Astrocyte of the spinal cord (primary cell): Measurements from ENCODE around the gene ABHD16A.

ENCODE experiments used
- DNase-seq: peaks from one replicate; pipeline ENCODE4 v3.0.0; 2011; ENCODE audit warnings: low read depth, low spot score
- H3K4me3 ChIP-seq: 2 replicates; pipeline ENCODE4 v1.5.1; 2011; ENCODE audit warnings: low read depth, mild to moderate bottlenecking, low read length, moderate library complexity
- CTCF ChIP-seq: IDR thresholded peaks from 2 replicates; pipeline ENCODE4 v1.5.1; 2012; ENCODE audit warnings: low read depth, mild to moderate bottlenecking, low read length, inconsistent platforms
- in situ Hi-C: cut with HindIII; loops from 2 replicates; pipeline ENCODE4 v1.10.0; 2017; ENCODE audit warnings: low sequenced_read_pairs

ABHD16A gene

DNA sequence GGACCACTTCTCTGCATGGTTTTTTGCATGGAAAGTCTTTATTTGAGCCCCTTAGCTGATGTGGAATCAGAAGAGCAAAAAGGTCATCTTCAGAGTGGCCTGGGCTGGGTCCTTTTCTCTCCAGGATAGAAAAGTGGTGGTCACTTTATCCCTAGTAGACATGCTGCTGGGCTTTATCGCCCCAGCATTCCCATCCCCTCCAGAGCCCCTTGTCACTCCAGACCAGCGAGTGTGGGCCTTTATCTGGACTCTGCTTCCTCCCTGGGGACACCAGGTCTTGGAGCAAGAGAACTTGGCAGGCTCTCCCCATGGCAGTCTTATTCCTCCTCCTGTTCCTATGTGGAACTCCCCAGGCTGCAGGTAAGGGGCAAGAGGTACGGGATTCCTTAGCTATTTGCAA is 3.5 kb upstream of the ABHD16A start, which contains the start of gene LY6G6F:
LY6G6F (plus strand) TSS at position 268 of the 400 bp plus-strand sequence; CDS start at position 309, 41 bp downstream.
- no peak for DNase-seq
- no peak within 1 kb of the TSS for H3K4me3 ChIP-seq
- in situ Hi-C loops, result no loop called here
- TF ChIP-seq CTCF, result no peak

- in situ Hi-C loops, result no loop called here
- H3K4me3 ChIP-seq, result no peak overlapping the region
- no peak for DNase-seq
- no peak for TF ChIP-seq CTCF
Observed at GRCh38 chr6:31705931-31706330, 2.8 kb upstream of the ABHD16A start.

DNA sequence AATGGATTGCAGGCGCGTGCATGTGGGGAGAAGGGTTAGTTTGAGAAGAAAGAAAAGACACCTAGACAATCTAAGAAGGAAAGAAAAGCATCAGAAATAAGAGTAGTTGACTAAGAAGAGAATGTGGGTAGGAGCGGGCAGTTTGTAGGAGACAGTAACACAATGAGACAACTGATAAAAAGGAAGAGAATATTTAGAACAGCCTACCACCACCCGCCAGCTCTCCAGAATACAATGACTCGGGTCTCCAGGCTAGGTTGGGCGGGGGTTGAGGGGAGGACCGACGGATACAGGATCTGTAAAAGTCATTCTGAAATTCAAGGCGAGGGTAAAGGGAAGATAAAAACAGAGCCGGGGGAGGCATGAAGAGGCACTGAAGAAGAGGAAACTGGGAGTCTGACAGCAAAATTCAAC is 712 bp downstream of the ABHD16A start:
- peak overlapping the region; percentile 98 for H3K4me3 ChIP-seq
- in situ Hi-C loops, result no loop called here
- DNase-seq, result no peak

GRCh38 chr6:31701666-31702404 is 1.3 kb downstream of the ABHD16A start:
- DNase-seq, result peak; percentile 33
- in situ Hi-C loops, result no loop called here

More for the DNA sequence above, 712 bp downstream of the ABHD16A start:
- TF ChIP-seq CTCF, result no peak

DNA sequence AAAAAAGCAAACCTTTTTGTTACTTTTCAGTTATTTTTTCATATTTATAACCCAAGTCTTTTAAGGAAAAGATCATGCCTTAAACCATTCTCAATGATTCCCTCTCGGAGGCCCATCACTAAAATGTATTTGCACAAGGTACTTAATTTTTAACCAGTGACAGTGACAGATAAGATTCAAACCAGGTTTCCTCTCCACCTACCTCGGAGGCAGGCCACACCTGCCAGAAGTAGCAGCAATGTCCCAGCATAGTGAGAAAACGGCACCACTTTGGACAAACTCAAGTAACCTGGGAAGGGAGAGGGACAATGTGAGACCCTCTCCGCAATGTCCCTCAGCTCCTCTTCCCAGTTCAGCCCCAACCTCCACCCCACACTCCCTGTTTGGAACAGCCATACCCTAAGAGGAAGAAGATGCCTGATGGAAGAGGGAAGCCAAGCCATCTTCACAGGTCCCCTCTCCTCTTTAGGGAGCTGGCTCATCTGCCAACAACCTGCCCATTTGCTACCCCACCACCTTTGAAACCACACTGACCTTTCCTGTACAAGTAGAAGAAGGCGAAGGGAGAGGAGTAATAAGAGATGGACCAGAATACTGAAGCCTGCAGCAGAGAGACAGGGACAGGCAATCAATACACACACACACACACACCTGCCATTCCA is 2.3 kb downstream of the ABHD16A start:
- in situ Hi-C loops, result no loop called here
- no peak for TF ChIP-seq CTCF

More at GRCh38 chr6:31701666-31702404, 1.3 kb downstream of the ABHD16A start:
- no peak for TF ChIP-seq CTCF
- peak overlapping the region; percentile 98 for H3K4me3 ChIP-seq

DNA sequence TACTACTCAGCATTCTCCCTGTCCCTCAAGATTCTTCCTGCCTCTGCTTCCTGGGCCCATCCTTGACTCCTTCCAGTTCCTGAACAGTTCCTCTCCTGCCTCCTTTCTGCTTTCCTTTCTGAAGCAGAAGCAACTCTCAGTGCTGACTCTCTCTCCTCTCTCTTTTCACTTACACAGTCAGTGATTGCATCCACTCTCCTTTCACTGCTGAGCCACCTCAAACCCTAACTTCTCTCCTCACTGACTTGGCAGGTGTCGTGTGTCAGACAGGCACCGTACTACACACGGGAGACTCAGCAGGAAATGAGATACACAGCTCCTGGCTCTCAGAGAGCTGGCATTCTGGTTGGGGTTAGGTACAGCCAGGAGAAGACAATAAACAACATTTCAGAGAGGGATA is 5.6 kb downstream of the ABHD16A start:
- DNase-seq, result no peak
- in situ Hi-C loops, result no loop called here
- no peak for TF ChIP-seq CTCF
- no peak overlapping the region for H3K4me3 ChIP-seq

More for the DNA sequence above, 2.3 kb downstream of the ABHD16A start:
- H3K4me3 ChIP-seq, result no peak overlapping the region
- no peak for DNase-seq
